ENCODE results near the gene TMEM219. TPM values are rescaled to one million over a fixed set of nuclear protein-coding genes. Genes with fewer than 3 reads are reported as not detected.

TMEM219 gene
- total and polyA plus RNA-seq, 4 donors: 25.5 to 75.9 (median 46.9) TPM

- peaks cover 2 to 26% (median 18%) of the 10 kb centered on the region in 4 donors for H3K4me1 ChIP-seq (ENCODE audit: control insufficient read depth in 4 of 4, insufficient read depth in 4 of 4, low read length in 3 of 4)
- H3K36me3 ChIP-seq (ENCODE audit: control insufficient read depth in 4 of 4, insufficient read depth in 3 of 4, low read depth in 1 of 4, low read length in 3 of 4): peaks cover 10 to 52% (median 18%) of the 10 kb centered on the region in 4 donors
- H3K4me3 ChIP-seq (ENCODE audit: low read depth in 1 of 3, low read length in 3 of 3): no peak overlapping the region
- no peaks in the 10 kb centered on the region for H3K9me3 ChIP-seq (ENCODE audit: control insufficient read depth in 4 of 4, low read length in 3 of 4)
- no peak for TF ChIP-seq TAF1 (conservative IDR thresholded peaks at IDR 0.05)
- no peak for TF ChIP-seq CTCF (IDR thresholded peaks at IDR 0.05; ENCODE audit: low read depth, low read length, missing input control)
- no peak for TF ChIP-seq ATF3 (IDR thresholded peaks at IDR 0.05)
- TF ChIP-seq EGR1 (IDR thresholded peaks at IDR 0.05; ENCODE audit: low read depth in 2 of 2): no peak
- no peak for TF ChIP-seq HNF4G (IDR thresholded peaks at IDR 0.05)
- no peak for TF ChIP-seq RXRA (IDR thresholded peaks at IDR 0.05)
- no peak for TF ChIP-seq JUND (IDR thresholded peaks at IDR 0.05)
- TF ChIP-seq FOXA1 (IDR thresholded peaks at IDR 0.05): no peak
- DNase-seq (ENCODE audit: low spot score): no peak
- H3K27me3 ChIP-seq (ENCODE audit: control insufficient read depth in 4 of 4, insufficient read depth in 4 of 4, low read length in 3 of 4): no peaks in the 10 kb centered on the region
- no peak overlapping the region for H3K9ac ChIP-seq (ENCODE audit: low read depth in 1 of 2, low read length in 2 of 2)
- 64% methylated on average over 7 of the region's 7 CpGs for WGBS
- no peak overlapping the region for H3K27ac ChIP-seq (ENCODE audit: low read depth in 1 of 2, low read length in 2 of 2)
Measured at GRCh38 chr16:29992344-29992967, 30.6 kb downstream of the TMEM219 start.

GRCh38 chr16:29993191-29993902, 31.5 kb downstream of the TMEM219 start:
- H3K9ac ChIP-seq (ENCODE audit: low read depth in 1 of 2, low read length in 2 of 2): no peak overlapping the region
- 94% methylated on average over 25 of the region's 25 CpGs for WGBS

More at GRCh38 chr16:29993191-29993902, 31.5 kb downstream of the TMEM219 start:
- no peak overlapping the region for H3K27ac ChIP-seq (ENCODE audit: low read depth in 1 of 2, low read length in 2 of 2)
- DNase-seq (ENCODE audit: low spot score): no peak
- H3K4me1 ChIP-seq (ENCODE audit: control insufficient read depth in 4 of 4, insufficient read depth in 4 of 4, low read length in 3 of 4): peaks cover 2 to 26% (median 18%) of the 10 kb centered on the region in 4 donors
- no peak overlapping the region for H3K4me3 ChIP-seq (ENCODE audit: low read depth in 1 of 3, low read length in 3 of 3)
- TF ChIP-seq ATF3 (IDR thresholded peaks at IDR 0.05): no peak
- no peak for TF ChIP-seq SP1 (IDR thresholded peaks at IDR 0.05)
- no peak for TF ChIP-seq YY1 (IDR thresholded peaks at IDR 0.05)
- no peak for TF ChIP-seq EGR1 (IDR thresholded peaks at IDR 0.05; ENCODE audit: low read depth in 2 of 2)
- TF ChIP-seq GABPA (IDR thresholded peaks at IDR 0.05 in 1 of 2, conservative IDR thresholded peaks at IDR 0.05 in 1 of 2): no peak
- no peak for TF ChIP-seq HNF4G (IDR thresholded peaks at IDR 0.05)
- TF ChIP-seq CTCF (IDR thresholded peaks at IDR 0.05; ENCODE audit: low read depth, low read length, missing input control): no peak
- no peak for TF ChIP-seq MAX (IDR thresholded peaks at IDR 0.05)
- peaks cover 5 to 43% (median 13%) of the 10 kb centered on the region in 4 donors for H3K36me3 ChIP-seq (ENCODE audit: control insufficient read depth in 4 of 4, insufficient read depth in 3 of 4, low read depth in 1 of 4, low read length in 3 of 4)
- no peaks in the 10 kb centered on the region for H3K9me3 ChIP-seq (ENCODE audit: control insufficient read depth in 4 of 4, low read length in 3 of 4)
- H3K27me3 ChIP-seq (ENCODE audit: control insufficient read depth in 4 of 4, insufficient read depth in 4 of 4, low read length in 3 of 4): no peaks in the 10 kb centered on the region
